Fibroblast of lung (primary cell): ENCODE measurements around the gene IGF1R.

Experiments used
- EZH2 ChIP-seq: IDR thresholded peaks from 2 replicates; pipeline ENCODE4 v1.5.1; 2012; ENCODE audit warnings: low read length, control low read depth, mild to moderate bottlenecking; ENCODE audit errors: missing control alignments
- TF ChIP-seq, protein P1 (sequence below), 2 donors: IDR thresholded peaks in 1 of 2; conservative IDR thresholded peaks in 1 of 2; 1 replicate in 1 of 2; 2 replicates in 1 of 2; pipeline ENCODE4 v1.5.1; 2011 to 2012; ENCODE audit warnings: low read length in 2 of 2, control low read depth in 1 of 2, inconsistent platforms in 1 of 2, low read depth in 1 of 2, mild to moderate bottlenecking in 1 of 2

GRCh38 chr15:98690272-98690950, 42.1 kb downstream of the IGF1R start:
- TF ChIP-seq, protein P1, sequence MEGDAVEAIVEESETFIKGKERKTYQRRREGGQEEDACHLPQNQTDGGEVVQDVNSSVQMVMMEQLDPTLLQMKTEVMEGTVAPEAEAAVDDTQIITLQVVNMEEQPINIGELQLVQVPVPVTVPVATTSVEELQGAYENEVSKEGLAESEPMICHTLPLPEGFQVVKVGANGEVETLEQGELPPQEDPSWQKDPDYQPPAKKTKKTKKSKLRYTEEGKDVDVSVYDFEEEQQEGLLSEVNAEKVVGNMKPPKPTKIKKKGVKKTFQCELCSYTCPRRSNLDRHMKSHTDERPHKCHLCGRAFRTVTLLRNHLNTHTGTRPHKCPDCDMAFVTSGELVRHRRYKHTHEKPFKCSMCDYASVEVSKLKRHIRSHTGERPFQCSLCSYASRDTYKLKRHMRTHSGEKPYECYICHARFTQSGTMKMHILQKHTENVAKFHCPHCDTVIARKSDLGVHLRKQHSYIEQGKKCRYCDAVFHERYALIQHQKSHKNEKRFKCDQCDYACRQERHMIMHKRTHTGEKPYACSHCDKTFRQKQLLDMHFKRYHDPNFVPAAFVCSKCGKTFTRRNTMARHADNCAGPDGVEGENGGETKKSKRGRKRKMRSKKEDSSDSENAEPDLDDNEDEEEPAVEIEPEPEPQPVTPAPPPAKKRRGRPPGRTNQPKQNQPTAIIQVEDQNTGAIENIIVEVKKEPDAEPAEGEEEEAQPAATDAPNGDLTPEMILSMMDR (conservative IDR thresholded peaks at IDR 0.05 in 1 of 2, IDR thresholded peaks at IDR 0.05 in 1 of 2; ENCODE audit: low read depth in 1 of 2, low read length in 2 of 2): no peak
- no peak for TF ChIP-seq EZH2
